HG02571 (cell line): ENCODE results near the gene LYRM2.

Source experiments
- ATAC-seq: cut with Tn5 transposase; IDR thresholded peaks from one replicate; pipeline ENCODE4 v1.9.1; 2021; ENCODE audit warnings: mild to moderate bottlenecking, moderate library complexity; ENCODE audit not compliant: unreplicated experiment

LYRM2 gene

GRCh38 chr6:89562093-89562973 is 76.2 kb downstream of the LYRM2 start:
- no peak for ATAC-seq

- ATAC-seq = no peak
These were observed 79.1 kb downstream of the LYRM2 start for GRCh38 chr6:89559487-89559886.

- ATAC-seq = no peak
These were observed 82.7 kb downstream of the LYRM2 start for GRCh38 chr6:89555806-89556205.

GRCh38 chr6:89555031-89555430 is 83.5 kb downstream of the LYRM2 start:
- ATAC-seq = no peak

GRCh38 chr6:89554106-89554505 is 84.4 kb downstream of the LYRM2 start:
- ATAC-seq = no peak

- no peak for ATAC-seq
These were observed 85.1 kb downstream of the LYRM2 start for GRCh38 chr6:89553431-89553830.

- no peak for ATAC-seq
These were observed 91.3 kb downstream of the LYRM2 start for GRCh38 chr6:89547281-89547680.

- ATAC-seq = no peak
These were observed 95.7 kb downstream of the LYRM2 start for GRCh38 chr6:89542866-89543265.

GRCh38 chr6:89542081-89542857 is 96.3 kb downstream of the LYRM2 start:
- ATAC-seq = no peak

GRCh38 chr6:89539779-89540178 is 98.8 kb downstream of the LYRM2 start:
- no peak for ATAC-seq

GRCh38 chr6:89536231-89536630 is 102.3 kb downstream of the LYRM2 start:
- no peak for ATAC-seq

GRCh38 chr6:89530982-89531381 is 107.6 kb downstream of the LYRM2 start:
- ATAC-seq = no peak

GRCh38 chr6:89528866-89529265 is 109.7 kb downstream of the LYRM2 start:
- ATAC-seq = no peak

- ATAC-seq = no peak
These were observed 110.9 kb downstream of the LYRM2 start for GRCh38 chr6:89527634-89528033.

GRCh38 chr6:89526563-89526869 is 112.0 kb downstream of the LYRM2 start:
- no peak for ATAC-seq

- ATAC-seq = no peak
These were observed 112.6 kb downstream of the LYRM2 start for GRCh38 chr6:89525786-89526562.

GRCh38 chr6:89522778-89523177 is 115.8 kb downstream of the LYRM2 start:
- ATAC-seq = no peak

- ATAC-seq = no peak
These were observed 117.8 kb downstream of the LYRM2 start for GRCh38 chr6:89520736-89521135.

- ATAC-seq = no peak
These were observed 120.0 kb downstream of the LYRM2 start for GRCh38 chr6:89518352-89519055.
